ENCODE measurements around the gene WFIKKN1. TPM values are rescaled to one million over a fixed set of nuclear protein-coding genes. Genes with fewer than 3 reads are reported as not detected.

The WFIKKN1 gene
- total RNA-seq, 1 experiment from 2014 or later: 0.05 TPM

DNA sequence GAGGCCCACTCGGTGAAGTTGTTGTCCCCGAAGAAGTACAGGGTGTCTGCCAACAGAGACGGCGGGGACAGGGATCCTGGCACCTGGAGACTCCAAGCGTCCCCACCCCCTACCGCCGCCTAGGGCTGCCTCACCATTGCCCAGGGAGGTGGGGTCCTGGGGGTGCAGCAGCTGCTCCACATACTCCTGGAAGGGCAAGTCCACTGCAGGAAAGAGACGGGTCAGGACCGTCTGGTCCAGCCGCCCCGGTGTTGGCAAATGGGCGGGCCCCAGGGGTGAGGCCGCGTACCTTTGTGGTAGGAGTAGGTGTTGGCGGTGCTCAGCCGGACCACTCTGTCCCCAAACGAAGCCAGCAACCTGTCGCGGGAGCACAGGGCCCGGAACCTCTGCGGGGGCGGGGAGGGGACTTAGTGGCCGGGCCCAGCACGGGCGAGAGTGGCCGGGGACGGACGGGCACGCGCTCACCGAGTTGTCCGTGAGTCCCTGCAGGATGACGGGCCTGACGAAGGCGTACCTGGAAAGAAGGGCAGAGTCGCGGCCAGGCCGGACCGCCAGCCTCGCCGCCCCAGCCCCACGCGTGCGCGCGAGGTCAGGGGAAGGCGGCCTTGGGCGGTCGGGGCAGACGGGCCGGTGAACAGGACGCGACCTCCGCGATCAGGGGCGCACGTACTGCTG lies 52.7 kb downstream of the WFIKKN1 start:
- in situ Hi-C loops (cut with HindIII; ENCODE audit: low pct_unique_long_range_greater_than_20kb, low sequenced_read_pairs): no loop called here
- DNase-seq (ENCODE audit: low read depth, low spot score): no peak

Other genes starting within 250 kb of the WFIKKN1 start
- 88.5 and 94.0 TPM in 2 replicates for gene PGAP6, start 249.0 kb upstream of the WFIKKN1 start, total RNA-seq (2014; rRNA removed; shearing (Covaris generic))
- gene NME4, start 233.8 kb upstream of the WFIKKN1 start, total RNA-seq (2014; rRNA removed; shearing (Covaris generic)): 176 and 197 TPM in 2 replicates
- gene DECR2, start 229.1 kb upstream of the WFIKKN1 start, total RNA-seq (2014; rRNA removed; shearing (Covaris generic)): 11.9 and 12.5 TPM in 2 replicates
- gene RAB11FIP3, start 205.3 kb upstream of the WFIKKN1 start, total RNA-seq (2014; rRNA removed; shearing (Covaris generic)): 10.0 and 10.5 TPM in 2 replicates
- gene CAPN15, start 103.3 kb upstream of the WFIKKN1 start, total RNA-seq (2014; rRNA removed; shearing (Covaris generic)): 15.4 and 15.6 TPM in 2 replicates
- gene PRR35, start 70.6 kb upstream of the WFIKKN1 start, total RNA-seq (2014; rRNA removed; shearing (Covaris generic)): not detected in 2 replicates
- gene NHLRC4, start 64.0 kb upstream of the WFIKKN1 start, total RNA-seq (2014; rRNA removed; shearing (Covaris generic)): 0.56 and 1.1 TPM in 2 replicates
- gene PIGQ, start 61.0 kb upstream of the WFIKKN1 start, total RNA-seq (2014; rRNA removed; shearing (Covaris generic)): 24.5 and 24.7 TPM in 2 replicates
- 9.3 and 9.6 TPM in 2 replicates for gene RAB40C, start 40.9 kb upstream of the WFIKKN1 start, total RNA-seq (2014; rRNA removed; shearing (Covaris generic))
- gene METTL26, start 5.3 kb downstream of the WFIKKN1 start, total RNA-seq (2014; rRNA removed; shearing (Covaris generic)): 54.3 and 57.4 TPM in 2 replicates
- 34.4 and 37.8 TPM in 2 replicates for gene MCRIP2, start 10.8 kb downstream of the WFIKKN1 start, total RNA-seq (2014; rRNA removed; shearing (Covaris generic))
- gene WDR90, start 18.4 kb downstream of the WFIKKN1 start, total RNA-seq (2014; rRNA removed; shearing (Covaris generic)): 10.3 and 12.4 TPM in 2 replicates
- gene RHOT2, start 37.1 kb downstream of the WFIKKN1 start, total RNA-seq (2014; rRNA removed; shearing (Covaris generic)): 39.7 and 42.7 TPM in 2 replicates
- gene RHBDL1, start 44.7 kb downstream of the WFIKKN1 start, total RNA-seq (2014; rRNA removed; shearing (Covaris generic)): 0.19 and 0.34 TPM in 2 replicates
- 112 and 126 TPM in 2 replicates for gene STUB1, start 49.4 kb downstream of the WFIKKN1 start, total RNA-seq (2014; rRNA removed; shearing (Covaris generic))
- gene JMJD8, start 53.3 kb downstream of the WFIKKN1 start, total RNA-seq (2014; rRNA removed; shearing (Covaris generic)): 44.7 and 52.0 TPM in 2 replicates
- 1.6 and 2.3 TPM in 2 replicates for gene WDR24, start 59.4 kb downstream of the WFIKKN1 start, total RNA-seq (2014; rRNA removed; shearing (Covaris generic))
- gene FBXL16, start 74.8 kb downstream of the WFIKKN1 start, total RNA-seq (2014; rRNA removed; shearing (Covaris generic)): 6.6 and 7.3 TPM in 2 replicates
- gene METRN, start 84.1 kb downstream of the WFIKKN1 start, total RNA-seq (2014; rRNA removed; shearing (Covaris generic)): 133 and 138 TPM in 2 replicates
- 18.6 and 18.7 TPM in 2 replicates for gene ANTKMT, start 90.2 kb downstream of the WFIKKN1 start, total RNA-seq (2014; rRNA removed; shearing (Covaris generic))
- gene CCDC78, start 95.5 kb downstream of the WFIKKN1 start, total RNA-seq (2014; rRNA removed; shearing (Covaris generic)): 17.7 and 18.1 TPM in 2 replicates
- 17.9 and 23.3 TPM in 2 replicates for gene HAGHL, start 96.1 kb downstream of the WFIKKN1 start, total RNA-seq (2014; rRNA removed; shearing (Covaris generic))
- 28.6 and 34.3 TPM in 2 replicates for gene CIAO3, start 110.0 kb downstream of the WFIKKN1 start, total RNA-seq (2014; rRNA removed; shearing (Covaris generic))
- gene MSLN, start 129.7 kb downstream of the WFIKKN1 start, total RNA-seq (2014; rRNA removed; shearing (Covaris generic)): not detected in 2 replicates
- gene RPUSD1, start 157.4 kb downstream of the WFIKKN1 start, total RNA-seq (2014; rRNA removed; shearing (Covaris generic)): 32.6 and 36.9 TPM in 2 replicates
- gene CHTF18, start 157.6 kb downstream of the WFIKKN1 start, total RNA-seq (2014; rRNA removed; shearing (Covaris generic)): 6.6 and 7.6 TPM in 2 replicates
- gene GNG13, start 169.7 kb downstream of the WFIKKN1 start, total RNA-seq (2014; rRNA removed; shearing (Covaris generic)): not detected in 2 replicates